Stomach (tissue), 4 donors: ENCODE measurements around the gene COMMD9.
"Not testable (repeated sequence)": the region's sequence is repeated elsewhere in the genome, so short reads cannot be mapped to it uniquely, and the experiment has no call there.

ENCODE experiments used
- CTCF ChIP-seq, 7 experiments: fragments of 450-650 bp in 4 of 7; fragments of 200-600 bp in 3 of 7; sonication (generic) in 3 of 7; IDR thresholded peaks; one replicate each; pipeline ENCODE4 v1.5.1; 2016 to 2019; ENCODE audit warnings: antibody characterized with exemption in 7 of 7, control low read depth in 2 of 7, mild to moderate bottlenecking in 1 of 7
- POLR2AphosphoS5 ChIP-seq, 3 donors: sonication (generic); formaldehyde crosslinking; IDR thresholded peaks; one replicate each; pipeline ENCODE4 v1.6.1; 2016; ENCODE audit warnings: antibody characterized with exemption in 3 of 3

GRCh38 chr11:36324956-36325355 lies 35.7 kb upstream of the COMMD9 start:
- not testable (repeated sequence) for TF ChIP-seq POLR2AphosphoS5, CTCF (IDR thresholded peaks at IDR 0.05)
